HCT116 (cell line): ENCODE results near the gene GATAD2B.

Source experiments
- CEBPB ChIP-seq: IDR thresholded peaks from 2 replicates; pipeline ENCODE4 v1.6.1; 2012; ENCODE audit warnings: low read depth
- EZH2 ChIP-seq: fragments of 200-600 bp; sonication (generic); IDR thresholded peaks from 2 replicates; pipeline ENCODE4 v1.6.1; 2017; ENCODE audit warnings: antibody characterized with exemption, mixed run types
- JUND ChIP-seq: IDR thresholded peaks from 2 replicates; pipeline ENCODE4 v1.6.1; 2012
- TF ChIP-seq, protein P1 (sequence below), 3 experiments: fragments of 200-600 bp in 1 of 3; sonication (generic) in 1 of 3; IDR thresholded peaks in 2 of 3; conservative IDR thresholded peaks in 1 of 3; 2 replicates each; pipeline ENCODE4 v1.5.1; 2012 to 2017; ENCODE audit warnings: low read depth in 2 of 3, low read length in 2 of 3, antibody characterized with exemption in 1 of 3, borderline replicate concordance in 1 of 3, control low read depth in 1 of 3, mild to moderate bottlenecking in 1 of 3, mixed read lengths in 1 of 3, mixed run types in 1 of 3, moderate library complexity in 1 of 3; ENCODE audit not compliant: insufficient read depth in 1 of 3

DNA sequence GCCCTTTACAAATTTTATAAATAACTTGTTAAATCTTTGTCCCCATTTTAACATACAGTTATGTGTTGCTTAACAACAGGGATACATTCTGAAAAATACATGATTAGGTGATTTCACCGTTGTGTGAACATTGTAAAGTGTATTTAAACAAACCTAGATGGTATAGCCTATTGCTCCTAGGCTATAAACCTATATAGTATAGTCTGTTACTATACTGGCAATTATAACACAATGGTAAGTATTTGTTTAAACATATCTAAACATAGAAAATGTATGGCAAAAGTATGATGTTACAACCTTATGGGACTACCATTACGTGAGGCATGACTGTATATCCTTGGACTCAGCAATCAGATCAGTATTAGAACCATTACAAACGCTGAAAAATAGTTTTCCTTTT is 36.6 kb downstream of the GATAD2B start:
- TF ChIP-seq, protein P1, sequence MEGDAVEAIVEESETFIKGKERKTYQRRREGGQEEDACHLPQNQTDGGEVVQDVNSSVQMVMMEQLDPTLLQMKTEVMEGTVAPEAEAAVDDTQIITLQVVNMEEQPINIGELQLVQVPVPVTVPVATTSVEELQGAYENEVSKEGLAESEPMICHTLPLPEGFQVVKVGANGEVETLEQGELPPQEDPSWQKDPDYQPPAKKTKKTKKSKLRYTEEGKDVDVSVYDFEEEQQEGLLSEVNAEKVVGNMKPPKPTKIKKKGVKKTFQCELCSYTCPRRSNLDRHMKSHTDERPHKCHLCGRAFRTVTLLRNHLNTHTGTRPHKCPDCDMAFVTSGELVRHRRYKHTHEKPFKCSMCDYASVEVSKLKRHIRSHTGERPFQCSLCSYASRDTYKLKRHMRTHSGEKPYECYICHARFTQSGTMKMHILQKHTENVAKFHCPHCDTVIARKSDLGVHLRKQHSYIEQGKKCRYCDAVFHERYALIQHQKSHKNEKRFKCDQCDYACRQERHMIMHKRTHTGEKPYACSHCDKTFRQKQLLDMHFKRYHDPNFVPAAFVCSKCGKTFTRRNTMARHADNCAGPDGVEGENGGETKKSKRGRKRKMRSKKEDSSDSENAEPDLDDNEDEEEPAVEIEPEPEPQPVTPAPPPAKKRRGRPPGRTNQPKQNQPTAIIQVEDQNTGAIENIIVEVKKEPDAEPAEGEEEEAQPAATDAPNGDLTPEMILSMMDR (IDR thresholded peaks at IDR 0.05 in 2 of 3, conservative IDR thresholded peaks at IDR 0.05 in 1 of 3; ENCODE audit: borderline replicate concordance in 1 of 3, insufficient read depth in 1 of 3, low read depth in 2 of 3, low read length in 2 of 3): no peak
- TF ChIP-seq CEBPB: no peak
- no peak for TF ChIP-seq JUND
- no peak for TF ChIP-seq EZH2
